OCI-LY1 (cell line): ENCODE results near the gene PRAMEF9.
A peak's percentile ranks its signal among the peaks of the same experiment; 100 is the strongest.

Source experiments
- EZH2 ChIP-seq: fragments of 200-600 bp; sonication (generic), shearing (Covaris generic); IDR thresholded peaks from 2 replicates; pipeline ENCODE4 v1.8.0; 2017; ENCODE audit warnings: borderline replicate concordance, mixed run types, mild to moderate bottlenecking, antibody characterized with exemption, low read length, moderate library complexity, mixed read lengths
- TF ChIP-seq, protein P1 (sequence below): fragments of 200-600 bp; sonication (generic), shearing (Covaris generic); IDR thresholded peaks from 2 replicates; pipeline ENCODE4 v1.5.1; 2017; ENCODE audit warnings: mild to moderate bottlenecking, antibody characterized with exemption, low read length, moderate library complexity, mixed read lengths

DNA sequence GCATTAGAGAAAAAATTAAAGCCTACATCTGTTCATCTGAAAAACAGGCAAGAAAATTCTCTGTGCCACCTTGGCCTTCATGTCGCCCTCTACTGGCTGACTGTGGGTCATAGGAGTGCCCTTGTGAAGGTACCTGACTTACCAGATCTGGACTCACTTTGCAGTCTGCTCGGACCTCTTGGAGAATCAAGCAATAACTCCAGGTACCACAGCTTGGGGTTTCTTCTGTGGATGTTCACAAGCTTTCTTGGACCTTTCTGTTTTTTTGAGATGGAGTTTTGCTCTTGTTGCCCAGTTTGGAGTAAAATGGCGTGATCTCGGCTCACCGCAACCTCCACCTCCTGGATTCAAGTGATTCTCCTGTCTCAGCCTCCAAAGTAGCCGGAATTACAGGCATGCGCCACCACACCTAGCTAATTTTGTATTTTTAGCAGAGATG, 56.7 kb downstream of the PRAMEF9 start:
- TF ChIP-seq, protein P1, sequence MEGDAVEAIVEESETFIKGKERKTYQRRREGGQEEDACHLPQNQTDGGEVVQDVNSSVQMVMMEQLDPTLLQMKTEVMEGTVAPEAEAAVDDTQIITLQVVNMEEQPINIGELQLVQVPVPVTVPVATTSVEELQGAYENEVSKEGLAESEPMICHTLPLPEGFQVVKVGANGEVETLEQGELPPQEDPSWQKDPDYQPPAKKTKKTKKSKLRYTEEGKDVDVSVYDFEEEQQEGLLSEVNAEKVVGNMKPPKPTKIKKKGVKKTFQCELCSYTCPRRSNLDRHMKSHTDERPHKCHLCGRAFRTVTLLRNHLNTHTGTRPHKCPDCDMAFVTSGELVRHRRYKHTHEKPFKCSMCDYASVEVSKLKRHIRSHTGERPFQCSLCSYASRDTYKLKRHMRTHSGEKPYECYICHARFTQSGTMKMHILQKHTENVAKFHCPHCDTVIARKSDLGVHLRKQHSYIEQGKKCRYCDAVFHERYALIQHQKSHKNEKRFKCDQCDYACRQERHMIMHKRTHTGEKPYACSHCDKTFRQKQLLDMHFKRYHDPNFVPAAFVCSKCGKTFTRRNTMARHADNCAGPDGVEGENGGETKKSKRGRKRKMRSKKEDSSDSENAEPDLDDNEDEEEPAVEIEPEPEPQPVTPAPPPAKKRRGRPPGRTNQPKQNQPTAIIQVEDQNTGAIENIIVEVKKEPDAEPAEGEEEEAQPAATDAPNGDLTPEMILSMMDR: peak; percentile 57
- TF ChIP-seq EZH2: no peak
